Osteocyte (in vitro differentiated cells): Measurements from ENCODE around the gene ZNF365. TPM values are rescaled to one million over a fixed set of nuclear protein-coding genes. Genes with fewer than 3 reads are reported as not detected.
"Not testable (repeated sequence)": the region's sequence is repeated elsewhere in the genome, so short reads cannot be mapped to it uniquely, and the experiment has no call there.

Experiments used
- DNase-seq: peaks from one replicate; pipeline ENCODE4 v3.0.0; 2021; ENCODE audit warnings: mixed read lengths; ENCODE audit not compliant: unreplicated experiment; ENCODE audit errors: extremely low spot score
- H3K27ac Mint-ChIP-seq: one replicate; pipeline ENCODE4 v1.8.0; 2021; ENCODE audit warnings: mild to moderate bottlenecking, mixed read lengths; ENCODE audit not compliant: unreplicated experiment
- H3K27me3 Mint-ChIP-seq: one replicate; pipeline ENCODE4 v1.8.0; 2021; ENCODE audit warnings: mixed read lengths; ENCODE audit not compliant: unreplicated experiment
- H3K36me3 Mint-ChIP-seq: one replicate; pipeline ENCODE4 v1.8.0; 2021; ENCODE audit warnings: mixed read lengths; ENCODE audit not compliant: unreplicated experiment
- H3K4me1 Mint-ChIP-seq: one replicate; pipeline ENCODE4 v1.8.0; 2021; ENCODE audit warnings: mixed read lengths; ENCODE audit not compliant: unreplicated experiment
- H3K4me3 Mint-ChIP-seq: one replicate; pipeline ENCODE4 v1.8.0; 2021; ENCODE audit warnings: mild to moderate bottlenecking, moderate library complexity, mixed read lengths; ENCODE audit not compliant: unreplicated experiment
- H3K9me3 Mint-ChIP-seq: one replicate; pipeline ENCODE4 v1.8.0; 2021; ENCODE audit warnings: mixed read lengths; ENCODE audit not compliant: unreplicated experiment
- total RNA-seq: library from RNA; stranded (reverse); gene quantifications from 2 replicates; pipeline ENCODE4 v1.2.1, GENCODE V29; 2021
- TF ChIP-seq, protein P1 (sequence below): fragments of 200-600 bp; sonication (generic); IDR thresholded peaks from 2 replicates; pipeline ENCODE4 v1.5.0; 2021; ENCODE audit warnings: antibody characterized with exemption, mild to moderate bottlenecking, moderate library complexity

ZNF365 gene
- total RNA-seq, 1 donor from 2014 or later = 1.0 TPM

DNA sequence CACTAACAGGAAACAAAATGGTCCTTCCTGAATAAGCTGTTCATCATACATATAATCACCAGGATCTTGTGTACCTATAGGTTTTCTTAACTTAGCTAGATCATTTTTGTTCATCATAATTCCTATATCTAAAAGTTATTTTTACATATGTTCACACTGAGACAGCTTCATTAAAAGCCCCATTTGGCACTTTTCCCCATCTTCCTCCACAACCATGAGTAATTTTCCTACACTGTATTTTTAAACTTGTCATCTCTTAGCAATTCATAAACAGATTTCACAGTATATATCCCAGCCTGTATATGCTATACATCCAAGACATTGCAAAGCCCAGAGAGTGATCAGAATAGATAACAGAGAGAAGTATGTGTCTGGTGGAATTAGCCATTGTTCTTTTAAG lies 28.3 kb downstream of the ZNF365 start:
- TF ChIP-seq, protein P1, sequence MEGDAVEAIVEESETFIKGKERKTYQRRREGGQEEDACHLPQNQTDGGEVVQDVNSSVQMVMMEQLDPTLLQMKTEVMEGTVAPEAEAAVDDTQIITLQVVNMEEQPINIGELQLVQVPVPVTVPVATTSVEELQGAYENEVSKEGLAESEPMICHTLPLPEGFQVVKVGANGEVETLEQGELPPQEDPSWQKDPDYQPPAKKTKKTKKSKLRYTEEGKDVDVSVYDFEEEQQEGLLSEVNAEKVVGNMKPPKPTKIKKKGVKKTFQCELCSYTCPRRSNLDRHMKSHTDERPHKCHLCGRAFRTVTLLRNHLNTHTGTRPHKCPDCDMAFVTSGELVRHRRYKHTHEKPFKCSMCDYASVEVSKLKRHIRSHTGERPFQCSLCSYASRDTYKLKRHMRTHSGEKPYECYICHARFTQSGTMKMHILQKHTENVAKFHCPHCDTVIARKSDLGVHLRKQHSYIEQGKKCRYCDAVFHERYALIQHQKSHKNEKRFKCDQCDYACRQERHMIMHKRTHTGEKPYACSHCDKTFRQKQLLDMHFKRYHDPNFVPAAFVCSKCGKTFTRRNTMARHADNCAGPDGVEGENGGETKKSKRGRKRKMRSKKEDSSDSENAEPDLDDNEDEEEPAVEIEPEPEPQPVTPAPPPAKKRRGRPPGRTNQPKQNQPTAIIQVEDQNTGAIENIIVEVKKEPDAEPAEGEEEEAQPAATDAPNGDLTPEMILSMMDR = no peak
- no peak for DNase-seq
- H3K4me3 Mint-ChIP-seq = no peak overlapping the region
- no peaks in the 10 kb centered on the region for H3K4me1 Mint-ChIP-seq
- no peaks in the 10 kb centered on the region for H3K27me3 Mint-ChIP-seq
- H3K27ac Mint-ChIP-seq = no peak overlapping the region
- peaks cover under 1% of the 10 kb centered on the region for H3K36me3 Mint-ChIP-seq
- peaks cover 7% of the 10 kb centered on the region for H3K9me3 Mint-ChIP-seq

DNA sequence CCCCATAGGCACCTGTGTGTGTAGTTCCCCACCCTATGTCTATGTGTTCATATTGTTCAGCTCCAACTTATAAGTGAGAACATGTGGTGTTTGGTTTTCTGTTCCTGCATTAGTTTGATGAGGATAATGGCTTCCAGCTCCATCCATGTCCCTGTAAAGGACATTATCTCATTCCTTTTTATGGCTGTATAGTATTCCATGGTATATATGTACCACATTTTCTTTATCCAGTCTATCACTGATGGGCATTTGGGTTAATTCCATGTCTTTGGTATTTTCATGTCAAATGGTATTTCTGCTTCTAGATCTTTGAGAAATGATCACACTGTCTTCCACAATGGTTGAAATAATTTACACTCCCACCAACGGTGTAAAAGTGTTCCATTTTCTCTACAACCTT lies 36.4 kb downstream of the ZNF365 start:
- H3K27ac Mint-ChIP-seq, H3K36me3 Mint-ChIP-seq: not testable (repeated sequence)

DNA sequence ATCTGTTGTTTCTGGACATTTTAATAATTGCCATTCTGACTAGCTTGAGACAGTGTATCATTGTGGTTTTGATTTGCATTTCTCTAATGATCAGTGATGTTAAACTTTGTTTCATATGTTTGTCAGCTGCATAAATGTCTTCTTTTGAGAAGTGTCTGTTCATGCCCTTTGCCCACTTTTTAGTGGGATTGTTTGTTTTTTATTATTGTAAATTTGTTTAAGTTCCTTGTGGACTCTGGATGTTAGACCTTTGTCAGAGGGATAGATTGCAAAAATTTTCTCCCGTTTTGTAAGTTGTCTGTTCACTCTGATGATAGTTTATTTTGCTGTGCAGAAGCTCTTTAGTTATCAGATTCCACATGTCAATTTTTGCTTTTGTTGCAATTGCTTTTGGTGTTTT lies 36.8 kb downstream of the ZNF365 start:
- not testable (repeated sequence) for H3K4me3 Mint-ChIP-seq, H3K4me1 Mint-ChIP-seq, DNase-seq, H3K27ac Mint-ChIP-seq, H3K36me3 Mint-ChIP-seq
- peaks cover 33% of the 10 kb centered on the region for H3K9me3 Mint-ChIP-seq
- peaks cover 12% of the 10 kb centered on the region for H3K27me3 Mint-ChIP-seq

More for the DNA sequence above, 36.4 kb downstream of the ZNF365 start:
- DNase-seq, H3K27me3 Mint-ChIP-seq, H3K4me1 Mint-ChIP-seq, H3K4me3 Mint-ChIP-seq: not testable (repeated sequence)
- peaks cover 33% of the 10 kb centered on the region for H3K9me3 Mint-ChIP-seq

DNA sequence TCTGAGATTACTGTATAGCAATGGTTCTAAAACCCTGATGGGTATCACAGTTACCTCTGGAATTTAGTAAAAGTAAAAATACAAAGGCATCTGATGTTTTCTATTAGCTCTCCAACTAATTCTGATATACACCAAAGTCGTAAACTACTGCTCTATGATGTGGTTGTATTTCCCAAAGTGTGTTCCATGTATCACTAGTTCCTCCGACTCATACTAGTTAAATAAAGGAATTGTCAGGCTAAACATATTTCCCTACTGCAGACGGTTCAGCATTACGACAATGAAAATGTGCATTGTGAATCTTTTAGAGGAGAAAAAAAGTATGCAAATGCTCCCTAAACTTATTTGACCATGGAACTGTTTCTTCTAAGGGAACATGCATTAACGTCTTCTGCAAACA lies 38.9 kb downstream of the ZNF365 start:
- Mint-ChIP-seq H3K27me3 (peaks cover 25% of the 10 kb centered on the region), H3K4me1 (no peaks in the 10 kb centered on the region), H3K27ac (no peak overlapping the region), H3K36me3 (no peaks in the 10 kb centered on the region), H3K9me3 (peaks cover 20% of the 10 kb centered on the region), H3K4me3 (no peak overlapping the region)
- no peak for DNase-seq
- TF ChIP-seq, protein P1 = no peak

DNA sequence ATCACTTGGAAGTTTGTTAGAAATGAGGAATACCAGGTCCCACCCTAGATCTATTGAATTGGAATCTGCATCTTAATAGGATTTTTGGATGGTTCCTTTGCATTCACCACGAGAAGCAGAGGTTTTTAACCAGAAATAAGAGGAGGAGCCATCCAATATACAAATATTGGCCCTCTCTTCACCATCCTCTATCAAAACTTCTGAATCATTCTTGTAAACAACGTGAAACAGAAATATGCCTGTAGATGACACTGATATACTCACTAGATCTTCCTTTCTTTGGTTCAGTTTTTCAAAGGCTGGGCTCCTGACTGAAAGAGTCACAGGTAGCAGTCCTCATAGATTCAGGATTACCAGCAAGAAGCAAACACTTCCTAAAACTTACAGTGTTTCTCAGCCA lies 39.5 kb downstream of the ZNF365 start:
- Mint-ChIP-seq H3K4me1 (no peaks in the 10 kb centered on the region), H3K9me3 (peaks cover 17% of the 10 kb centered on the region), H3K36me3 (no peaks in the 10 kb centered on the region), H3K4me3 (no peak overlapping the region), H3K27me3 (peaks cover 25% of the 10 kb centered on the region), H3K27ac (no peak overlapping the region)
- DNase-seq = no peak
- TF ChIP-seq, protein P1 = no peak

DNA sequence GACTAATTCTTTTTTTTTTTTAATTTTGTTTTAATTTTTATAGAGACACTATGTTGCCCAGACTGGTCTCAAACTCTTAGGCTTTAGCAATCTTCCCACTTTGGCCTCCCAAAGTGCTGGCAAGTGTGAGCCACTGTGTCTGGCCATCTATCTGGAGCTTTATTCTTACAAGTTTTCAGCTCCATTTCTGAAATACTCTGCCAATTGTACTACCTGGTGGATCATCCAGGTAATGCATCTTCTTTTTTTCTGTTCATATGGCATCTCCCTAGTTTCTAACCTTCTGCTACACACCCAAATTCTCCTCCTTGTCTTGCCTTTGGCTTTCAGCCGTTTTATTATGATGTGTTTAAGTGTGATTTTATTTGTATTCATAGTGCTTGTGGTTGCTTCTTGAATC lies 40.2 kb downstream of the ZNF365 start:
- Mint-ChIP-seq H3K36me3 (no peaks in the 10 kb centered on the region), H3K9me3 (peaks cover 17% of the 10 kb centered on the region)

More for the DNA sequence above, 40.2 kb downstream of the ZNF365 start:
- Mint-ChIP-seq H3K4me1 (no peaks in the 10 kb centered on the region), H3K27me3 (peaks cover 23% of the 10 kb centered on the region), H3K27ac (no peak overlapping the region), H3K4me3 (no peak overlapping the region)
- DNase-seq = no peak
- TF ChIP-seq, protein P1 = peak; percentile 22
